ENCODE measurements around the gene ARL6IP6.

Gene ARL6IP6

DNA sequence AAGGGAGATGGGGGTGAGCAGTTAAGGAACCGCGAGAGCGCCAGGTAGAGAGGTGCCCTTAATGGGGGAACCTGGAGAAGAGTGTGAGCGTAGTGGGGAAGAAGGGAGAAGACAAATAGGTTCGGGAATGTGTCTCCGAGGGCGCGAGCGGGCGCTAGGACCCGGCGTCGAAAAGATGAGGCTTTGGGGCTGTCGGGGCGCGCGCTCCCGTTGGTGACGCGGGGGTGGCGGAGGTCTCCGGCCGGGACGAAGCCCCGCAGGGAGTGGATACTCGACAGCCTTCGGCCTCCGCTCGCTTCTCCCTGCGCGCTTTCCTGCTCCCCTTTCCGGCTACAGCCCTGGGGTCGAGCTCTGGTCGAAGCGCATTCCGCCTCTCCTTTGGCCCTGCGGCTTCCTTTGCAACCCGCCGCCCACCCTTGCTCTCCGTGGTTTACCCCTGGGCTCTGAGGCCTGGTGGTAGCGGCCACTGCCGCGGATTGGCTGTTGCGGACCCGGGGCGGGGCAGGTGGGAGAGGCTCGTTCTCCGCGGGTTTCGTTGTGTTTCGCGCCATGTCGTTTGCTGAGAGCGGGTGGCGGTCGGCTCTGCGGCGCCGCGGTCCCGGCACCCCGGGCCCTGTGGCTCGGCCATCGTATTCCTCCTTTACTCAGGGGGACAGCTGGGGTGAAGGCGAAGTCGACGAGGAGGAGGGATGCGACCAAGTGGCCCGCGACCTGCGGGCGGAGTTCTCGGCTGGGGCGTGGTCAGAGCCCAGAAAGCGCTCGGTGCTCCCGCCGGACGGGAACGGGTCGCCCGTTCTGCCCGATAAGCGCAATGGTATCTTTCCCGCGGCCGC is at the start of gene ARL6IP6:
Gene ARL6IP6, plus strand, starts transcription at position 545 of the 833 bp plus-strand sequence. Its CDS starts 5 bp downstream, at position 550.
- in situ Hi-C loops (cut with MboI; ENCODE audit: low sequenced_read_pairs), result no loop called here

DNA sequence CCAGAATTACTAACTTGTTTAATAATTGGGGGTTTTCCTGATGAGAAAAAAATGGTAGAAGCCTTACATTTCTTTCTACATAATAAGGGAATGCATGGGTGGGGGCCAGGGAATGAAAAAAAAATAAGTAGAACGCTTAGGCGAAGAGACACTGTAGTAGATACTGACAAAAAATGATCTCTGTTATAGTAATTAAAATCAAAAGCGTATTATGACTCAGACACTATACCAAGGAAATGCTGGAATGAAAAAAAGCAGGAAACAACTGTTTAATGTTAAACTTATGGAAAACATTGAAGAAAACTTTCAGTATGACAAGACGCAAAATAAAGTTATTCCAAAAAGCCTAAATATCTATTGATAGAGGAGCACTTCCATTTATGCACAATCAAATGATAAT is 44.1 kb upstream of the ARL6IP6 start:
- in situ Hi-C loops (cut with MboI; ENCODE audit: low sequenced_read_pairs), result no loop called here

DNA sequence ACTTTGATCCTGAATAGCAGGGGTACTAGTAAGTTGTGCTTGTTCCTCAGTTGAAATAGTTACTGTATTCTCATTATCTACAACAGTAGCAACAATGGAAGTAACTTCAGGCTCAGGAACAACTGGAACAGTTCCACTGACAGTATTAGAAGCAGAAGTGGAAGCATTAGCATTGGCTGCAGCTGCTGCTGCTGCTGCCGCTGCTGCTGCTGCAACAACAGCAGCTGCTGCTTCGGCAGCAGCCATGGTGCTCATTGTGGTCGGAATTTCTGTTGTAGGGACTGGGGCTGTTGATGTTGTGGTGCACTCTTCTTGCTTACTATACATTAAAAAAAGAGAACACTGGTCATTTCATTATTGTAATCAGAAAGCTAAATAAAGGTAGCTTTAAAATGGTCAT is 42.0 kb upstream of the ARL6IP6 start:
- in situ Hi-C loops (cut with MboI; ENCODE audit: low sequenced_read_pairs), result no loop called here

DNA sequence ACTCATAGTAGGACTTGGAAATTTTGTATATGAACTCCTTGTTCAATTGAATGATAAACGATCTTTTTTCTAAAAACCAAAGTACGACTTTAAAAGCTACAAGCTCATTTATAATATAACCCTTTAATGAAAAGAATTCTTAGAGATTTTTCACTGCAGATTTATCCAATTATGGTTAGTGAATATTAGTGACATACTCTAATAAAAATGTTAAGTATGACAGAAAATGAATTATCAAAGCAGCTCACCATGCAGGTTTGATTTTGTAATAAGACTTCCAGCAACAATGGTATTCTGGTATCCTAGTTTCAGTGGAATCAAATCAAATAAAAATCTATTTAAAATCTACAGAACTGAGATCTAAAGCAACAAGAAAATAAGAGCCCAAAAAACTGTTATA is 39.6 kb upstream of the ARL6IP6 start:
- in situ Hi-C loops (cut with MboI; ENCODE audit: low sequenced_read_pairs), result no loop called here

DNA sequence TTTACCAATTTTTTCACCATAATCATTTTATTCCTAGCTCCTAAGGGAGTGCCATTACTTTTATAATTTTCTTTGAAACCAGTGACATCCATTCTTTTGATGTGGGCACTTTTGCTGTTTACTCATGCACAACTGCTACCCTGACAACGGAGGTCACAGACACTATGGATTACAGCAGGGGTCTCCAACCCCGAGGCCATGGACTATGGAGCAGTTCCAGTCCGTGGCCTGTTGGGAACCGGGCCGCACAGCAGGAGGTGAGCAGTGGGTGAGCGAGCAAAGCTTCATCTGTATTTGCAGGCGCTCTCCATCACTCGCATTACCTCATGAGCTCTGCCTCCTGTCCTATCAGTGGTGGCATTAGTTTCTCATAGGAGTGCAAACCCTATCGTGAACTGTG is 35.8 kb upstream of the ARL6IP6 start:
- in situ Hi-C loops (cut with MboI; ENCODE audit: low sequenced_read_pairs), result no loop called here

DNA sequence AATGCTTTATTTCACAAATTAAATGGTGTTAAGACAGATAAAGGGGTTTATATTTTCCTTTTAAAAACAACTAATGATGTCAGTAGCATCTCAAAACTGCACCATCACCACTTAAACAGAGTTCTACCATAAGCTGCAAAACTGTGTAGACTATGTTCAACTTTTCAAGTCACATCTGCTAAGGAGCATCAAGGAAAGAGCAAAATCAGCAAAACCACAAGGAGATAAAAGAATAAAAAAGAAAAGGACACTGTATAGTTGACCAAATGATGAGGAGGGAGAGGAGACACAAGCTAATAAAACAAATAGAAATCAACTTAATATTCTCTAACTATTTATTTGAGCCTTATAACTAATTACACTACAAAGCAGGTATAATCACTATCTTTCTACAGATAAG is 35.0 kb upstream of the ARL6IP6 start:
- in situ Hi-C loops (cut with MboI; ENCODE audit: low sequenced_read_pairs), result no loop called here

DNA sequence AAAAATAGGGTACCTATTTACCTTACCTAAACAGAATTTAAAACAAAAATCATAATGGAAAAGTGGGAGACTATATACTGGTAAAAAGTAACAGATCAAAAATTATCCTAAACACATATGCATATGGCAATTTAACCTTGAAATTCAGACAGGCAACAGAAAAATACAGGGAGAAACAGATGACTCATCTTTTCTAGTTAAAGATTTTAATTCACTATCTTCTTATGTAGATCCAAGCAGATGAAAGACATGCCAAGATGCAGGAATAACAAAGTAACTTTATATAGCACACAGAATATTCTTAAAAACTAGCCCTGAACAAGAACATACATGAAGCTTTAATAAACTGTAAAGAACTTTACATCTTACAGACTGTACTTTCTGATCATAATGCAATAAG is 32.1 kb upstream of the ARL6IP6 start:
- in situ Hi-C loops (cut with MboI; ENCODE audit: low sequenced_read_pairs), result no loop called here

DNA sequence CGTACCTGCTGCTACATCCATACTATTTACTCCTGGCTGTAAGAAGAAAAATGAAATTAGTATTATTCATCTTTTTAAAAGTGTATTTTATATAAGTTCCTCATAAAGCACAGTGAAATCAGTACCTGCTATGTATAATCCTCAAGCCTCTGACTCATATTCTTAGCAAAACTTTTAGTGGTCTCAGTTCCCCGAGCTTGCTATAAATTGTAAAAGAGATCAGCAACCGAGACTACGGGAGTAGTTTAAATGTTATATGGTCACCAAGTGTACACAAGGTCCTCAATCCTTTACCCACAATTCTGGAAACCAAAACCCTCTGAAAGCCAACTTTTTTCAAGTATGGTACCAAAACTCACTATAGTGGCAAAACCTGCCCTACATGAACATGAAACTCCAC is 25.4 kb upstream of the ARL6IP6 start:
- in situ Hi-C loops (cut with MboI; ENCODE audit: low sequenced_read_pairs), result no loop called here

DNA sequence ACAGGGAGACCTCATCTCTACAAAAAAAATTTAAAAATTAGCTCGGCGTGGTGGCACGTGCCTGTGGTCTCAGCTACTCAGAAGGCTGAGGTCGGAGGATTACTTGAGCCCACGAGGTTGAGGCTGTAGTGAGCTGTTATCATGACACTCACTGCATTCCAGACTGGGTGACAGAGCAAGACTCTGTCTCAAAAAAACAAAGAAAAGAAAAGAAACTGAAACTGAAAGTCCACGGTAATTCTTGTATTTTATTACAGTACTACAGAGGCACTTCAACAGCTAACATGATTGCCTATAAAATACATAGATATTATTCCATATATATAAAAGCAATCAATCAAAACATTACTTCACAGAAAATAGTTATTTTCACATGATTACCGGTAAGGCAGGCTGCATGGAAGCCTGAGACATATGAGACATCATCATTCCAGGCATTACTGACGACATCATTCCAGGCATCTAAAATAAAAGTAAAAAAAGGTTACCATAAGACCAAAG is 24.2 kb upstream of the ARL6IP6 start:
- in situ Hi-C loops (cut with MboI; ENCODE audit: low sequenced_read_pairs), result no loop called here

DNA sequence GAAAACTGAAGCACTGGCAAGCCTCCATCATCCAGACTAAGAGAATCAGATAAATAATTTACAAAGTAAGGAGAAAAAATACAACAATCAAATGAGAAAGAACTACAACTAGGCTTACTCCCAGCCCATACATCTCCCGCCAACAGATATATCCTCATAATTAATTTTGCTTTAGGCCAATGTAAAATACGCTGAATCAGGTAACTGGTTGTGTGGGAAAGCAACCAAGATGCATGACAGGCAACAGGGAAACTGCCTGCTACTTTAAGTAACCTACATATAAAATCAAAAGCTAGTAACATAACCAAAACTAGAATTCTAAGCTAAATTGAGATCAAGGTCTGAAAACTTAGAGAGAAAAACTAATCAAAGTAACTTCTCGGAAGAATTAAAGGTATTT is 22.7 kb upstream of the ARL6IP6 start:
- in situ Hi-C loops (cut with MboI; ENCODE audit: low sequenced_read_pairs), result no loop called here

DNA sequence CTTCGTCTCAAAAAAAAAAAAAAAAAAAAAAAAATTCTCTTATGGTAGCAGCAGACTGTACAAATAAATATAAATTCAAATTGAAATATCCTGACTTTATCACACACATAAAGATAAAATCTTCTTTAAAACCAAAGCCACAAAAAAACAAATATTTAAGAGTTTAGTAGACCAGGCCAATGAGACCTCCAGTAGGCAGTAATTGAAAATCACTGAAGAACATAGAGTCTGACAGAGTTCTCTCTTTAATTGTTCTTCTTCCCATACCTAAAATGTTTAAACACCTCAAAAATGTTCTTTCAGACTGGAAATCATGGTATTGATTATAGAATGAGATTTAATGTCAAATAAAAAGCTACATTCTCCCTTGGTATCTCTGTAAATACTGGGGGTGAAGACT is 21.9 kb upstream of the ARL6IP6 start:
- in situ Hi-C loops (cut with MboI; ENCODE audit: low sequenced_read_pairs), result no loop called here

DNA sequence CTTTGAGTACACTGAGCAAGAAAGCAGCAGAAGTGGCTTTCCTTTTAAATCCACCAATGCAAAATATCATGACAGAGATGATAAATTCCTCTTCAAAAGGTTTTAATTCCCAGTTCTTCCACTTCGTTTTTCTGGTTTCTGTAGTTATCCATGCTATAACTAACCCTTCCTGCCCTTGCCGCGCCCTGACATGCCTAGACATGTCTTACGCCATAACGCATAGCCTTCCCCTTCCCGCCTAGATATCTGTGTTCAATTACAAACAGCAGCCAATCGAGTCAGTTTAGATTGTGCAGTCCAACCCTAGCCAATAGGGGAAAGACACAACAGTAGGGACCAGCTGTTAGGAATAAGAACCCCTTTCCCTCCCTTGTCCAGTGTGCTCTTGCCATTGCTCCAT is 17.2 kb upstream of the ARL6IP6 start:
- in situ Hi-C loops (cut with MboI; ENCODE audit: low sequenced_read_pairs), result no loop called here

DNA sequence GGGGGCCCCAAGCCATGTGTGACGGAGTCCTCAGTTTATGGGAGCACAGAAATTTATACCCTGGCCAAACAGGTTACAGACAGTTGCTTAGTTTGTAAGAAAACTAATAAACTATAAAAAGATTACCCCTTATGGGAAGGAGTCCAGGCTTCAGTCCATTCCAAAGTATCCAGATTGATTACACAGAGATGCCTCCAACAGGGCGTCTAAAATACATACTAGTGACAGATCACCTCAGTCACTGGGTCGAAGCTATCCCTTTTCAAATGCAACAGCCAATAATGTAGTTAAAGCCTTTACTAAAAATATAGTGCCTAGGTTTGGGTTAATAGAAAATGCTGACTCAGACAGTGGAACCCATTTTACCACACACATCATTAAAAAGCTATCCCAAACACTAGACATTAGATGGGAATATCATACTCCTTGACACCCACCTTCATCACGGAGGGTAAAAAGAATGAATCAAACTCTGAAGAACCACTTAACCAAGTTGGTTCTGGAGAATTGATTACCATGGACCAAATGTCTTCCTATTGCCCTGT is 11.9 kb upstream of the ARL6IP6 start:
- in situ Hi-C loops (cut with MboI; ENCODE audit: low sequenced_read_pairs), result no loop called here

DNA sequence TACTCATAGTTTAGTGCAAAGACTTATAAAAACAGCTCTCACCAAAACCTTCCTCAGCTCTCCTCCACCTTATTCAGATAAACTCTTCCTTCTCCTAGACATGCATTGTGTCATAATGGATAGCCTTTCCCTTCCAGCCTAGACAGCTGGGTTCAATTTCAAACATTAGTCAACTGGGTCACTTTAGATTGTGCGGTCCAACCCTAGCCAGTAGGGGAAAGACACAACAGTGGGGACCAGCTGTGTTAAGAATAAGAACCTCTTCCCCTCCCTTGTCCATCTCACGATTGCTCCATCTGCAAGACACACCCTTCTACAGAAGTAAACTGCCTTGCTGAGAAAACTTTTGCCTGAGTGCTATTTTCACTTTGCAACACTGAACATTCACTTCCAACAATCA is 9.7 kb upstream of the ARL6IP6 start:
- in situ Hi-C loops (cut with MboI; ENCODE audit: low sequenced_read_pairs), result no loop called here

DNA sequence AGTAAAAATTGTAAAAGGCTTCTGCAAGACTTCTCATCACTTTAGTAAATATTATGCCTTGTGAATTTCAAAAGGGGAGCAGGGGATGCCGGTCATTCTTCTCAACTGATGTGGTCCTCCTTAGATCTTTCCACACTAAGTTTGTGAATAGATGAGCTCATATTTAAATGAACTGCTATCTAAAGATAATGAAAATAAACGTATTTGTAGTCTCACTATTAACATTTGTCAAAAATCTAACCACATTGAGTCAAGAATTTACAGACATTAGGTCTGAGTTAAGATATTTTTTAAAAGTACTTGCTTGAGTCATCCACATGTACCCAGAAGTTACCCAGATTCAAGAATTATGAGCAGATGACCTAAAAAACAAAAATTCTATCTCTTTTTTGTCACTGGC is 7.7 kb upstream of the ARL6IP6 start:
- in situ Hi-C loops (cut with MboI; ENCODE audit: low sequenced_read_pairs), result no loop called here

DNA sequence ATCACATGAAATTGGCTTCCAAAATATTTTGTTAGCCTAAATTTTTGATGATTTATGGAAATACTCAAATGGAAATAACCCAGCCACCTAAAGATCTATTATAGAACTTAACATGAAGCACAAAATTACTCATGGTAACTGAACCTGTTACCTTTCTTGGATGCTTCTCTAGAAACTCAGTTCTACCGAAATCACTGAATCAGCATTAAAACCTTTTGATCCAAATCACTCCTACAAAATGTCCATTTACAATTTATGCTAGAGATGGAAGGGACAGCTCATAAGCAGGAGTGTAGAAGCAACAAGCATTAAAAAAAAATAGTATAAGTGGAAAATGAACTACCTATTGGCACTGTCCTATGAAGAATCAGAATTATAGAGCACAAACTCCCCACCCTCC is 3.3 kb upstream of the ARL6IP6 start:
- in situ Hi-C loops (cut with MboI; ENCODE audit: low sequenced_read_pairs), result no loop called here

DNA sequence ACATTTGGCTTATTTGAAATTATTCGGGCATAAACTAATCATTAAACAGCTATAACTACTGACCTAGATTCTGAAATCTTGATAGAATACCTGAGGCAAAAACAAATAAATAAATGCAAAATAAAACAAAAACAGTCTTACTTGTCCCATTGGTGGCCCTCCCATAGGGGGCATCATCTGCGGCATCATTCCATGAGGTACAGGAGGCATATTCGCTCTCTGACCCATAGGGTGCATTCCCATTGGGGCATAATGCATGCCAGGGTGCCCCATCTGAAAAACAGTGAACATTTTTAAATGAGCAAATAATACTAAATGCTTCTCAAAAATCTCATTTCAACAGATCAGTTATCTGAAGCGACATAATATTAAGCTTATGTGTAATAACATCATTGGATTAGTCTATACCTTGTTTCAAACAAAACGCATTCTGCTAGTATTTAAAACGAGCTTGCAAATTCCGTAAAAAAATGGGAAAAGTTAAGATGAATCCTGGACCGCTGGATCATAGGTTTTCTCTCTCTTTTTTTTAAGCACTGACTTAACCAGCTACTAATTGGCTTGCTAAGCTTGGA is 2.5 kb upstream of the ARL6IP6 start:
- in situ Hi-C loops (cut with MboI; ENCODE audit: low sequenced_read_pairs), result no loop called here

DNA sequence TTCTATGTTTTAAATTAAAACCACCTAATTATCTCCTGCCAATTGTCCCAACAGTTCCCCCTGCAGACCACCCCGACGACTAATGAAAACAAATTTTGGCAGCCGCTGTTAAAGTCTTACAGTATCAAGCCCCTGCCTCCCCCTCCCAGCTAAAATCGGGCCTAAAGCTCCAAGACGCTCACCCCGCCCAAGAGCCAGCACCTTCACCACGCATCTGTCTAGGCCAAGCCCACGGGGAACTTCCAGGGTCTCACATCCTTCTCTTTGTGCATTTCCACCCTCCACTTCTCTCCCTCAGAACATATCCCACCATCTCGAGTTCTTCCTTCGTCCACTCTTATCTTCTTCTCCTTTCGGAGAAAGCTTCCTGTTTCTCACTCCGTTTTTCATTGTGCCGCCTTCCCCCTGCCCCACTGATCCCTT is 1.6 kb upstream of the ARL6IP6 start:
- in situ Hi-C loops (cut with MboI; ENCODE audit: low sequenced_read_pairs), result no loop called here

DNA sequence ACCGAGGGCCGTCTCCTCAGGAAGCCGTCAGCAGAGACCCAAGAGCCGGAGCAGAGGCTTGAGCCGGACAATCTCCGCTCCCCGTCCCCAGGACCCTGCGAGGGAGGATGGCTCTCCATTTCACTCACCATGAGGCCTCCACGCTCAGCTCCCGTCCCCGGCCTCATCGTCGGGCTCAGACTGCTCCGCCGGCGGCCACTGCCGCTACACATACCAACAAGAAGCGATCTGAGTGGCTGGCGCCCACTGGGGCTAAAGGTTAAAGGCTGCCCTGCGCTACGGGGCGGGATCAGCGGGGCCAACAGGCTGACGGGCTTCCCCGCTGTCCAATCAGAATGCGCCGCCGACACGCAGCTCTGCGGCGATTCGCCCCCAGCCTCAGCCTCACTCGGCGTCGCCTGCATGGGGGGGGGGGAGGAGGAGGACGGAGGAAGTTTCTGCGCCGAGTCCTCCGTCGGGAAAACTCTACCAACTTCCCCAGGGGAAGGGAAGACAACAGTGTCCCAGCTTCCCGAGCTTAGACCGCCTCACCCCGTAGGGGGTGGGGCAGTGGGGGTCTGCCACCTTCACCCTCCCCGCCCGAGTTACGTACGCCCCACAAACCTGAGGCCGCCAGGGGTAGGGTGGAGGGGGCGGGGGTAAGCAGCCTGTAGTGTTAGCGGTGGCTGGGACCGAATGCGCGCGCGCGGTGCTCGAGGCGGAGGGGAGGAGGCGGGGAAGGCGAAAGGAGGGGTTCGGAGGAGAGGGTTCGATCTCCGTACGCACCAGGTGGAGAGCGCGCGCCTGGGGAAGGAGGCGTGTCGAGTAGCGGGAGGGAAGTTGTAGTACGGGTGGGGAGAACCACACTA is 968 bp upstream of the ARL6IP6 start, which contains the start of gene PRPF40A:
Gene PRPF40A, minus strand, starts transcription at position 234 of the 848 bp plus-strand sequence. Its CDS starts 22 bp downstream, at position 212.
- in situ Hi-C loops (cut with MboI; ENCODE audit: low sequenced_read_pairs), result no loop called here

DNA sequence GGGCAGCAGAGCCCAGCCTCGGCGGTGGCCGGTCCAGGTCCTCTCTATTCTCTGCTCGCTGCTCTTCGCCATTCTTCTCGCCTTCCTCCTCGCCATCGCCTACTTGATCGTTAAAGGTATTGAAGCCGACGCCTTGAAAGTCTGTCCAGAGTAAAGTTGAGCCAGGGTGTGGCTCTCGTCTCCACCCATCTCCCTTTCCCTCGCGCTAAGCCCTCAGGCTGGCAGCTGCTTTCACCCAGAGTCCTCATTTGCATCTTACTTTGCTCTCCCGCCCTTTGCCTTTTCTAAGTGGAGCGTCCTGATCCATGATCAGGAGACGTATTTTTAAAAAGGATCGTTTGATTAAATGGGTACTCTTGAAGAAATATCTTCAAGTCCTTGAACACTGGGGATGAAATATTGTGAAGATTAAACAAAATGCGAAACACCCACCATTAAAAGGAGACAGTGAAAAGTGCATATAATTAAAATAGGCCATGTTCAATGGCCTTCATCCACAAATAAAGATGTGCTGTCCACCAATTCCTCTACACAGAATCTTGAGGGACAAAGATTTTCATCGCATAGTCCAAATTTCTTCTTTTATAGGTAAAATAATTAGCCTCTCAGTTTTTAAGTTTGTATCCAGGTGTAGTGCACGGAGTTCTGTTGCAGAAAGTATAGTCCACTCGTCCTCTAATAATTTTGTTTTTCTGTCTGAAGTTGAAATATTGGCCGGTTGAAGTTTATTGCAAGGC is 657 bp downstream of the ARL6IP6 start:
- in situ Hi-C loops (cut with MboI; ENCODE audit: low sequenced_read_pairs), result no loop called here

All from HL-60/S4 treated with retinoic acid at 250 ng/mL for 4 days and 3 days (cell line).